ENCODE measurements around the gene HOXC4. TPM values are rescaled to one million over a fixed set of nuclear protein-coding genes. Genes with fewer than 3 reads are reported as not detected.

Gene HOXC4
- total RNA-seq, 2 donors from 2014 or later: 0.62 TPM; not detected in 1

DNA sequence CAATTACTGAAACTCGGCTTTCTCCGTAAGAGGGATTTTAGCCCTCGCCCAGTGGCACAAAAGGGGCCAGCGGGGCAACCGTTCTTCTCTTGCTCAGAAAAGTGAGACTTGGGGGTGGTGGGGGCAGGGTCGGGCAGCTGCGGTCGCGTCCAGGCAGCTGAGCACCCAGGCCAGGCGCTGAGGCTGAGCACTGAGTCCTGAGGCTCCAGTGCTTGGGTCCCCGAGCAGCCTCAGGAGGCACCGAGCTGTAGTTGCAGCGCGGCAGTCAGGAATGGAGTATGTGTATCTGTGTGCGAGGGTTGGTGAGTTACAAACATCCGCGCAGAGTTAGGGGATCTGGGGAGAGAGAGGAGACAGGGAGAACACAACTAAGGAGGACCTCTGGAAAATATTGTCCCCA is 29.5 kb upstream of the HOXC4 start:
- Histone ChIP-seq H3K4me1 (replicated peaks) (no peaks in the 10 kb centered on the region), H3K4me3 (no peak overlapping the region), H3K9me3 (no peaks in the 10 kb centered on the region), H3K27me3 (replicated peaks; ENCODE audit: insufficient read depth) (peaks cover 75% of the 10 kb centered on the region), H3K27ac (no peak overlapping the region), H3K36me3 (no peaks in the 10 kb centered on the region)
- intact Hi-C loops (cut with DNase I): no loop called here
- no peak for DNase-seq (ENCODE audit: low spot score)
- 14% methylated on average over 17 of the region's 17 CpGs for WGBS
- no peak for TF ChIP-seq POLR2AphosphoS5 (IDR thresholded peaks at IDR 0.05)

DNA sequence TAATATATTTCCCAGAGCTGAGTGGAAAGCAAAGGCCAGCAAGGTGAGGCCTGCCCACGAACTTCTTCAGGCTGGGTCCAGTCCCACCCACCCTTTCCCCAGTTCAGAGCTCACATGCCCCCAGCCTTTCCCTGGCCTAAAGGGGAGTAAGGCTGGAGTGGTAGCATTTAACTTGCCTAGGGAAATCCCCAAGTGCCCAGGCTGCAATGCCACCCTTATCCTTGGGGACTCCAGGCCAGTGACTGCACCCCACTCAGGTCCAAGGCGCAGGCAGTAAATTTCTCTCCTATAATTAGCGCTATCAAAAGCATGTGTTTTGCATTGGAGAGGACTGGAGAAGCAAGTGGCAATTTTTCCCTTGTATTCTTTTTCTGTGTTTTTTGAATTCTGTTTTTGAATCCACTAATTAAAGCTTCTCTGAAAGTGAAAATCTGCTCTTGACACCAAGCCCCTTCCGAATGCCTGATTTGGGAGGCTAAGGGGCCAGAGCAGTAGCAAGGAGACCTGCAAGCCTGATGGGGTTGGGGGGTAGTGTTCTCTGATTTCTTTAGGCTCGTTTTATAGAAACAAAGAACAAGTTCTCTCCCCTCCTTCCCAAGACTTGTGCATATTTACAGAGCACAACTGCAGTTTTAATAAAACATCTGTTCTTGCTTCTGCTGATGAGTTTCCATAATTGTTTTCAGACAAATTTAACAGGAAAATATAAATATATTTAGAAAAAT is 28.9 kb upstream of the HOXC4 start:
- WGBS: 25% methylated on average over 5 of the region's 5 CpGs
- TF ChIP-seq POLR2A (IDR thresholded peaks at IDR 0.05) (no peak), POLR2AphosphoS5 (IDR thresholded peaks at IDR 0.05) (no peak)
- TF ChIP-seq, protein P1, sequence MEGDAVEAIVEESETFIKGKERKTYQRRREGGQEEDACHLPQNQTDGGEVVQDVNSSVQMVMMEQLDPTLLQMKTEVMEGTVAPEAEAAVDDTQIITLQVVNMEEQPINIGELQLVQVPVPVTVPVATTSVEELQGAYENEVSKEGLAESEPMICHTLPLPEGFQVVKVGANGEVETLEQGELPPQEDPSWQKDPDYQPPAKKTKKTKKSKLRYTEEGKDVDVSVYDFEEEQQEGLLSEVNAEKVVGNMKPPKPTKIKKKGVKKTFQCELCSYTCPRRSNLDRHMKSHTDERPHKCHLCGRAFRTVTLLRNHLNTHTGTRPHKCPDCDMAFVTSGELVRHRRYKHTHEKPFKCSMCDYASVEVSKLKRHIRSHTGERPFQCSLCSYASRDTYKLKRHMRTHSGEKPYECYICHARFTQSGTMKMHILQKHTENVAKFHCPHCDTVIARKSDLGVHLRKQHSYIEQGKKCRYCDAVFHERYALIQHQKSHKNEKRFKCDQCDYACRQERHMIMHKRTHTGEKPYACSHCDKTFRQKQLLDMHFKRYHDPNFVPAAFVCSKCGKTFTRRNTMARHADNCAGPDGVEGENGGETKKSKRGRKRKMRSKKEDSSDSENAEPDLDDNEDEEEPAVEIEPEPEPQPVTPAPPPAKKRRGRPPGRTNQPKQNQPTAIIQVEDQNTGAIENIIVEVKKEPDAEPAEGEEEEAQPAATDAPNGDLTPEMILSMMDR (IDR thresholded peaks at IDR 0.05): no peak
- Histone ChIP-seq H3K36me3 (no peaks in the 10 kb centered on the region), H3K4me3 (no peak overlapping the region), H3K27ac (no peak overlapping the region), H3K27me3 (replicated peaks; ENCODE audit: insufficient read depth) (peaks cover 76% of the 10 kb centered on the region), H3K9me3 (no peaks in the 10 kb centered on the region), H3K4me1 (replicated peaks) (no peaks in the 10 kb centered on the region)
- intact Hi-C loops (cut with DNase I): no loop called here
- no peak for DNase-seq (ENCODE audit: low spot score)

DNA sequence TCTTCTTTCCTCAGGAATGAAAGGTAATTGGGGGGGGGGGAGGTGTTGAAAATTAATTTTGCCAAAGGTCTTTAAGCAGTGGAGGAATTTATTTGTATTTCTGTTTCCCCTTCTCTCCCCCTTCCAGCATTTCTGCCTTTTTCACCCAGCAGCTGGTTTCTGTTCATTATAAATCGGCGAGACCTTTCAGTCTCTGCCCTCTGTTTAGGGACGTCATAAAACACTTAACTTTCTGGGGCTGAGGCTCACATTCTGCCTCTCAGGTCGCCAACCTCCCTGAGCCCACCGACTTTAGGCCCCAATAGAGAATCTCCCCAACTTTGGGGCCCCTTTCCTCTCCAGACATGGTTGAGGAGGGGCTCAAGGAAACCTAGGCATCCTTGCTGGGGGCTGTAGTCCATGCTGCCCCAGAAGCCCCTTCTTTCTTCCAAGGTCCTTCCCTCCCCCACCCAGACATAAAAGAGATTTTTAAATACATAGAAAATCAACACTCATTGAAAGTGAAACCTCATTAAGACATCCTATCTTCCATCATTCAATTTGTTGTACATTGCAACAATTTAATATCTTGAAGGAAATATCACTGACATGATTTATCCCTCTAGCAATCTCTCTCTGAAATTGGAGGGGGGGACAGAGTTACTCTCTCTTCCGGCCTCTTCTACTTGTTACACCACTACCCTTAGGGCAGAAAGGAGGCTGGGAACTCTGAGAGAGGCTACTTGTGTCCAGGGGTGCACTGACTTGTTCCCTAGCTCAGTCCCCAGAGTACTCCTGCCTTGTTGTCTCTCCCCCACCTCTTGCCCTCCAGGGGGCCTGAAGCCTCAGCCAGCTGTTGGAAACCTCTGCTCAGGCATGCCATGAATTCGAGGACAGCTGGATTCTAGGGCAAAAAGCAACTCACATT is 27.9 kb upstream of the HOXC4 start:
- WGBS: 14% methylated on average over 7 of the region's 7 CpGs
- H3K27me3 ChIP-seq (replicated peaks; ENCODE audit: insufficient read depth): peaks cover 78% of the 10 kb centered on the region
- intact Hi-C loops (cut with DNase I): no loop called here

DNA sequence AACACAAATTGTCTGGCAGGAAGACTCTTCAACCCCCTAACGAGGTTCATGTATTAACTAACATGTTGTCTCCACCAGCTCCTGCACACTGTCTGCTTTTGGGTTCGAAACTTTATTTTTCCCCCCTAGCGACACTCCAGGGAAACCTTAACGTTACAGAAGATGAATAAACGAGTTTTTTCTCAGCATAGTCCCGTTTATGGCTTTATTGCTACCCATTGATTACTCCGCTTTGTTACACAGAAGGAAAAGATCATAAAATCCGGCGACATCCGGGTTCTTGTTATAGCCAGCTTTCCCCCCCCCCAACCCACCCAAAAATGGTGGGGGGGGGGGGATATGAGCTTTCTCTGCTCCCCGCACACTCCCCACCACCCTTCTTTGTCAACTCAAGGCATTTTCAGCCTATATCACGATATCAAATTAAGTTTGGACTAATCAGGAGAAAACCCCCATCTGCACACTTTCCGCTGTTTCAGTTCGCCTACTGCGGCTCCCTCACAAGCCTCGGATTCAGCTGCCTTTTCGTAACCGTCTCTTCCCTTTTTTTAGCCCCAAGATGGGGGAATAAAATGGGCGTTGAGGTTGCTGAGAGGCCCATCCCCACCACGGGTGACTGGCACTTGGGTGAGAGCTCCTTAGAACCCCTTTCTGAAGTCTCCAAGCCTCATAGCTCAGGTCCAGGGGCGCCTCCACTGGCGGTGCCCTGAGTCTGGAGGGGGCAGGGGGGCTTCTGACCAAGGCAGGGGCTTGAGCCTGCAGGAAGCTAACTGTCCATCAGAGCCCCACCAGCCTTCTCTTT is 26.8 kb upstream of the HOXC4 start:
- DNase-seq (ENCODE audit: low spot score): no peak
- Histone ChIP-seq H3K4me3 (no peak overlapping the region), H3K27ac (no peak overlapping the region)

More for the DNA sequence above, 27.9 kb upstream of the HOXC4 start:
- Histone ChIP-seq H3K27ac (no peak overlapping the region), H3K4me3 (no peak overlapping the region), H3K36me3 (no peaks in the 10 kb centered on the region), H3K9me3 (no peaks in the 10 kb centered on the region), H3K4me1 (replicated peaks) (no peaks in the 10 kb centered on the region)
- DNase-seq (ENCODE audit: low spot score): no peak
- TF ChIP-seq POLR2AphosphoS5 (IDR thresholded peaks at IDR 0.05): no peak
- no peak for TF ChIP-seq POLR2A (IDR thresholded peaks at IDR 0.05)
- TF ChIP-seq, protein P1 (IDR thresholded peaks at IDR 0.05): no peak

More for the DNA sequence above, 26.8 kb upstream of the HOXC4 start:
- 10% methylated on average over 22 of the region's 22 CpGs for WGBS
- no peaks in the 10 kb centered on the region for H3K4me1 ChIP-seq (replicated peaks)
- no peaks in the 10 kb centered on the region for H3K9me3 ChIP-seq
- peaks cover 81% of the 10 kb centered on the region for H3K27me3 ChIP-seq (replicated peaks; ENCODE audit: insufficient read depth)
- intact Hi-C loops (cut with DNase I): no loop called here
- H3K36me3 ChIP-seq: no peaks in the 10 kb centered on the region
- TF ChIP-seq POLR2A (IDR thresholded peaks at IDR 0.05) (no peak), POLR2AphosphoS5 (IDR thresholded peaks at IDR 0.05) (no peak)
- TF ChIP-seq, protein P1 (IDR thresholded peaks at IDR 0.05): no peak
